A549 treated with CpdA at 1 μM for 4 hours (cell line): ENCODE data around the gene SNX2. TPM values are rescaled to one million over a fixed set of nuclear protein-coding genes. Genes with fewer than 3 reads are reported as not detected.

Source experiments
- total RNA-seq: library from RNA; stranded (reverse); fragments of 200-300 nt; extraction: Qiagen RNA extraction; gene quantifications from 5 replicates; pipeline ENCODE4 v1.2.3, GENCODE V29; 2022; ENCODE audit warnings: low read depth

Gene SNX2
- total RNA-seq = 37.7 to 72.1 TPM (median 39.4 TPM) in 5 replicates

GRCh38 chr5:122774861-122775549 lies at the start of gene SNX2:
Gene SNX2 (plus strand): TSS chr5:122775080. CDS start chr5:122775104, 24 bp downstream.

GRCh38 chr5:122845229-122846050 lies 70.6 kb downstream of the SNX2 start, which contains the start of gene SNX24:
Gene SNX24 (plus strand): TSS chr5:122845613. CDS start chr5:122845634, 21 bp downstream.

Other genes starting within 250 kb of the SNX2 start
- 19.0 to 22.9 TPM (median 21.1 TPM) in 5 replicates for gene SNX24, start 70.5 kb downstream of the SNX2 start, total RNA-seq